ENCODE measurements around the gene TOGARAM2. TPM values are rescaled to one million over a fixed set of nuclear protein-coding genes. Genes with fewer than 3 reads are reported as not detected.

TOGARAM2 gene
- total RNA-seq, 1 experiment from 2014 or later = 0.61 TPM

- BruUV-seq (replicated peaks) = no TSS peak
- intact Hi-C loops (cut with micrococcal nuclease; ENCODE audit: unreplicated experiment) = no loop called here
- Mint-ChIP-seq H3K4me3 (ENCODE audit: unreplicated experiment) (no peak overlapping the region), H3K27ac (ENCODE audit: unreplicated experiment) (no peak overlapping the region), H3K27me3 (ENCODE audit: insufficient read depth, unreplicated experiment) (no peaks in the 10 kb centered on the region), H3K9me3 (ENCODE audit: unreplicated experiment) (no peaks in the 10 kb centered on the region), H3K36me3 (ENCODE audit: insufficient read depth, unreplicated experiment) (no peaks in the 10 kb centered on the region), H3K4me1 (ENCODE audit: low read depth, unreplicated experiment) (peaks cover 6% of the 10 kb centered on the region)
- Histone ChIP-seq H3K4me1 (no peaks in the 10 kb centered on the region; the same call in 1 of the 2 replicates), H3K36me3 (ENCODE audit: control insufficient read depth, insufficient read depth, low read length) (no peaks in the 10 kb centered on the region), H3K27me3 (replicated peaks; ENCODE audit: control insufficient read depth, insufficient read depth, low read length) (no peaks in the 10 kb centered on the region), H3K9me3 (no peaks in the 10 kb centered on the region), H3K4me3 (ENCODE audit: low read depth, low read length) (no peak overlapping the region)
- DNase-seq = no peak
- TF ChIP-seq, protein P1, sequence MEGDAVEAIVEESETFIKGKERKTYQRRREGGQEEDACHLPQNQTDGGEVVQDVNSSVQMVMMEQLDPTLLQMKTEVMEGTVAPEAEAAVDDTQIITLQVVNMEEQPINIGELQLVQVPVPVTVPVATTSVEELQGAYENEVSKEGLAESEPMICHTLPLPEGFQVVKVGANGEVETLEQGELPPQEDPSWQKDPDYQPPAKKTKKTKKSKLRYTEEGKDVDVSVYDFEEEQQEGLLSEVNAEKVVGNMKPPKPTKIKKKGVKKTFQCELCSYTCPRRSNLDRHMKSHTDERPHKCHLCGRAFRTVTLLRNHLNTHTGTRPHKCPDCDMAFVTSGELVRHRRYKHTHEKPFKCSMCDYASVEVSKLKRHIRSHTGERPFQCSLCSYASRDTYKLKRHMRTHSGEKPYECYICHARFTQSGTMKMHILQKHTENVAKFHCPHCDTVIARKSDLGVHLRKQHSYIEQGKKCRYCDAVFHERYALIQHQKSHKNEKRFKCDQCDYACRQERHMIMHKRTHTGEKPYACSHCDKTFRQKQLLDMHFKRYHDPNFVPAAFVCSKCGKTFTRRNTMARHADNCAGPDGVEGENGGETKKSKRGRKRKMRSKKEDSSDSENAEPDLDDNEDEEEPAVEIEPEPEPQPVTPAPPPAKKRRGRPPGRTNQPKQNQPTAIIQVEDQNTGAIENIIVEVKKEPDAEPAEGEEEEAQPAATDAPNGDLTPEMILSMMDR (IDR thresholded peaks at IDR 0.05; ENCODE audit: insufficient read depth in 1 of 2, low read depth in 1 of 2, low read length in 1 of 2, severe bottlenecking in 1 of 2, unreplicated experiment in 1 of 2) = no peak
- ChIA-PET CTCF (no interaction called here), POLR2A (no interaction called here)
These were observed 9.9 kb downstream of the TOGARAM2 start for GRCh38 chr2:28991021-28991420.

- H3K4me1 ChIP-seq = no peaks in the 10 kb centered on the region; the same call in 1 of the 2 replicates
- no peak overlapping the region for H3K4me3 ChIP-seq (ENCODE audit: low read depth, low read length)
- no peak overlapping the region for H3K4me3 Mint-ChIP-seq (ENCODE audit: unreplicated experiment)
- H3K27me3 ChIP-seq (replicated peaks; ENCODE audit: control insufficient read depth, insufficient read depth, low read length) = no peaks in the 10 kb centered on the region
- ChIA-PET CTCF (no interaction called here), POLR2A (no interaction called here)
- BruUV-seq (replicated peaks) = no TSS peak
- no peak overlapping the region for H3K27ac Mint-ChIP-seq (ENCODE audit: unreplicated experiment)
- H3K9me3 ChIP-seq = no peaks in the 10 kb centered on the region
- DNase-seq = no peak
- intact Hi-C loops (cut with micrococcal nuclease; ENCODE audit: unreplicated experiment) = no loop called here
- TF ChIP-seq, protein P1 (IDR thresholded peaks at IDR 0.05; ENCODE audit: insufficient read depth in 1 of 2, low read depth in 1 of 2, low read length in 1 of 2, severe bottlenecking in 1 of 2, unreplicated experiment in 1 of 2) = no peak
- no peaks in the 10 kb centered on the region for H3K27me3 Mint-ChIP-seq (ENCODE audit: insufficient read depth, unreplicated experiment)
- H3K4me1 Mint-ChIP-seq (ENCODE audit: low read depth, unreplicated experiment) = peaks cover 11% of the 10 kb centered on the region
- no peaks in the 10 kb centered on the region for H3K36me3 Mint-ChIP-seq (ENCODE audit: insufficient read depth, unreplicated experiment)
- H3K36me3 ChIP-seq (ENCODE audit: control insufficient read depth, insufficient read depth, low read length) = no peaks in the 10 kb centered on the region
- no peaks in the 10 kb centered on the region for H3K9me3 Mint-ChIP-seq (ENCODE audit: unreplicated experiment)
These were observed 10.4 kb downstream of the TOGARAM2 start for GRCh38 chr2:28991460-28991859.

DNA sequence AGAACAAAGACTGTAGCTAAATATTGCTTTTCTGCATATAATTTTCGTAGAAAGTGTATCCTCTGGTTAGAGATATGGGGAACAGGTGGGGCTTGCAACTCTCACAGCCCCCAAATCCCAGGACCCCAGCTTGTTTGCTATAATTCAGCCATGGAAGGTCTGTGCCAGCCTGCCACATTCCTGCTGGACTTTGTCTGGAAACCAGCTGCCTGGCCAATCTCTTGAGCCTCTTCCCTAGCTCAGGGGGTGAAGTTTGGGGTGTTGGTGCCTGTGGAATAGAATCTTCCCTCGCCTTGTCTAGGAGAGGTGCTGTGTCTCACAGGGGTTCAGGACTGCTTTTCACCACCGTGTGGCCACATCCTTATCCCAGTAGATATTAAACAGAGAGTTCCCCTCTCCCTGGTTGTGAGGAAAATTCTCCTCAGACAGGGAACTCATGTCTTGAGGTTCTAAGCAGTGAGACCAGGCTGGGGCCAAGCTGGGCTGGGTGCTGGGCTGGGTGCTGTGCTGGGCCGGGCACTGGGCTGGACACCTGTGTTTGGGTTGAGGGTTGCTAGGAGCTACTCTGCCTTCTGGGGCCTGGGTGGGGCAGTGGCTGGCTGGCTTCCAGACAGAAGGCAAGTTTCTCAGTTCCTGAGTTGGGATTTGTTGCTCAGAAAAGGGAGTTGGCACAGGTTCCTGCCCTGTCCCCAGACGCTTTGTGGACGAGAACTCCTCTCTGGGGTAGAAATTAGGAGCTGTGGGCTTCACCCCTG lies 12.3 kb downstream of the TOGARAM2 start:
- no peaks in the 10 kb centered on the region for H3K27me3 ChIP-seq (replicated peaks; ENCODE audit: control insufficient read depth, insufficient read depth, low read length)
- no peaks in the 10 kb centered on the region for H3K36me3 ChIP-seq (ENCODE audit: control insufficient read depth, insufficient read depth, low read length)
- no peak overlapping the region for H3K27ac Mint-ChIP-seq (ENCODE audit: unreplicated experiment)
- TF ChIP-seq, protein P1 (IDR thresholded peaks at IDR 0.05; ENCODE audit: insufficient read depth in 1 of 2, low read depth in 1 of 2, low read length in 1 of 2, severe bottlenecking in 1 of 2, unreplicated experiment in 1 of 2) = no peak
- no peak overlapping the region for H3K4me3 ChIP-seq (ENCODE audit: low read depth, low read length)
- DNase-seq = no peak
- no peaks in the 10 kb centered on the region for H3K9me3 ChIP-seq
- ChIA-PET CTCF (no interaction called here), POLR2A (no interaction called here)
- H3K4me1 ChIP-seq = peaks cover 9% of the 10 kb centered on the region; the same call in 1 of the 2 replicates
- intact Hi-C loops (cut with micrococcal nuclease; ENCODE audit: unreplicated experiment) = no loop called here
- no peaks in the 10 kb centered on the region for H3K36me3 Mint-ChIP-seq (ENCODE audit: insufficient read depth, unreplicated experiment)
- no peak overlapping the region for H3K4me3 Mint-ChIP-seq (ENCODE audit: unreplicated experiment)
- BruUV-seq (replicated peaks) = no TSS peak
- no peaks in the 10 kb centered on the region for H3K27me3 Mint-ChIP-seq (ENCODE audit: insufficient read depth, unreplicated experiment)
- peaks cover 25% of the 10 kb centered on the region for H3K4me1 Mint-ChIP-seq (ENCODE audit: low read depth, unreplicated experiment)
- H3K9me3 Mint-ChIP-seq (ENCODE audit: unreplicated experiment) = no peaks in the 10 kb centered on the region
